ENCODE data around the gene MYLK2. TPM values are rescaled to one million over a fixed set of nuclear protein-coding genes. Genes with fewer than 3 reads are reported as not detected.
A peak's percentile ranks its signal among the peaks of the same experiment; 100 is the strongest.

The MYLK2 gene
- total RNA-seq, 1 donor from 2014 or later: 0.49 TPM

DNA sequence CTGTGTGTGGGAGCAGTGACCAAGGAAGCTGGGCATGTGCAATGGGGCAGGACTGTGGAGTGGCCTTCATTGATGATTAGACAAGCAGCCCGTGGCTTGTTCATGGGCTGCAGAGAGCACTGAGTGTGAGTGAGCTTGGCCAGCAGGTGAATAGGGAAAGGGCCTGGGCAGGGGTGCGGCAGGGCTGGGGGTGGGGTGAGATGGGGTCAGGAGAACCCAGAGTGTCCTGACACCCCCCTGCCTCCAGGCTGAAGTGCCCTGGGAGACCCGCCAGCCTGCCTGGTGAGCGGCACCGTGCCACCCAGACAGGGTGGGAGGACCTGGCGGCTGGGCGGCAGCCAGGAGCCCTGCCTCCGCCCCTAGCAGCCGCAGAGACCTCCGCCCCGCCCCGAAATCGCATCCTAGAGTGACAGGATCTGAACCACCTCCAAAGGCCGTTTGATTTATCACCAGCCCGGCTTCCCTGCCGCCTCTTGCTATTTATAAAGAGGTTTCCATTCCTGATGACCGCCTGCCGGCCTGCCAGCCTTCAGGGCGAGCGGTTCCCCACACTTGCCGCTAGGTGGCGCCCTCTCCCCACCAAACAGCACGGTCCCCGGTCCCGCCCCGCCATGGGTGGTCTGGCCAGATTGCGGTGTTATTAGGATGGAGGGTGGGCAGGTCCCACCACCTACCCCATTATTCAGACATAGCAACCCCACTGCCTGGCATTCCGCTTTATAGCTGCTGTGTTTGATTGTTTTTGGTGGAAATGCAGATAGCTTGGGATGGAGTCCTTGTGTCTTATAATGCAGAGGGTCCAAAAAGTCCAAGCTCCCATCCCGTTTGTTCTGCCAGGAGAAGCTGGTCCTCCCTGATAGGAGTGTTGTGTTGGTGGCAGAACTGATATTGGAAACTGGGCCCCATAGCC is 3.5 kb downstream of the MYLK2 start:
- DNase-seq (ENCODE audit: low spot score in 2 of 2, unreplicated experiment in 2 of 2): peak; percentile 81 to 95
- H3K4me1 Mint-ChIP-seq: peaks cover 6% of the 10 kb centered on the region
- no peaks in the 10 kb centered on the region for H3K36me3 Mint-ChIP-seq
- H3K9me3 Mint-ChIP-seq: no peaks in the 10 kb centered on the region
- no peak overlapping the region for H3K4me3 Mint-ChIP-seq
- no peaks in the 10 kb centered on the region for H3K27me3 Mint-ChIP-seq (ENCODE audit: low read depth)
- TF ChIP-seq, protein P1, sequence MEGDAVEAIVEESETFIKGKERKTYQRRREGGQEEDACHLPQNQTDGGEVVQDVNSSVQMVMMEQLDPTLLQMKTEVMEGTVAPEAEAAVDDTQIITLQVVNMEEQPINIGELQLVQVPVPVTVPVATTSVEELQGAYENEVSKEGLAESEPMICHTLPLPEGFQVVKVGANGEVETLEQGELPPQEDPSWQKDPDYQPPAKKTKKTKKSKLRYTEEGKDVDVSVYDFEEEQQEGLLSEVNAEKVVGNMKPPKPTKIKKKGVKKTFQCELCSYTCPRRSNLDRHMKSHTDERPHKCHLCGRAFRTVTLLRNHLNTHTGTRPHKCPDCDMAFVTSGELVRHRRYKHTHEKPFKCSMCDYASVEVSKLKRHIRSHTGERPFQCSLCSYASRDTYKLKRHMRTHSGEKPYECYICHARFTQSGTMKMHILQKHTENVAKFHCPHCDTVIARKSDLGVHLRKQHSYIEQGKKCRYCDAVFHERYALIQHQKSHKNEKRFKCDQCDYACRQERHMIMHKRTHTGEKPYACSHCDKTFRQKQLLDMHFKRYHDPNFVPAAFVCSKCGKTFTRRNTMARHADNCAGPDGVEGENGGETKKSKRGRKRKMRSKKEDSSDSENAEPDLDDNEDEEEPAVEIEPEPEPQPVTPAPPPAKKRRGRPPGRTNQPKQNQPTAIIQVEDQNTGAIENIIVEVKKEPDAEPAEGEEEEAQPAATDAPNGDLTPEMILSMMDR (IDR thresholded peaks at IDR 0.05; ENCODE audit: unreplicated experiment): peak; percentile 100
- H3K27ac Mint-ChIP-seq: no peak overlapping the region

DNA sequence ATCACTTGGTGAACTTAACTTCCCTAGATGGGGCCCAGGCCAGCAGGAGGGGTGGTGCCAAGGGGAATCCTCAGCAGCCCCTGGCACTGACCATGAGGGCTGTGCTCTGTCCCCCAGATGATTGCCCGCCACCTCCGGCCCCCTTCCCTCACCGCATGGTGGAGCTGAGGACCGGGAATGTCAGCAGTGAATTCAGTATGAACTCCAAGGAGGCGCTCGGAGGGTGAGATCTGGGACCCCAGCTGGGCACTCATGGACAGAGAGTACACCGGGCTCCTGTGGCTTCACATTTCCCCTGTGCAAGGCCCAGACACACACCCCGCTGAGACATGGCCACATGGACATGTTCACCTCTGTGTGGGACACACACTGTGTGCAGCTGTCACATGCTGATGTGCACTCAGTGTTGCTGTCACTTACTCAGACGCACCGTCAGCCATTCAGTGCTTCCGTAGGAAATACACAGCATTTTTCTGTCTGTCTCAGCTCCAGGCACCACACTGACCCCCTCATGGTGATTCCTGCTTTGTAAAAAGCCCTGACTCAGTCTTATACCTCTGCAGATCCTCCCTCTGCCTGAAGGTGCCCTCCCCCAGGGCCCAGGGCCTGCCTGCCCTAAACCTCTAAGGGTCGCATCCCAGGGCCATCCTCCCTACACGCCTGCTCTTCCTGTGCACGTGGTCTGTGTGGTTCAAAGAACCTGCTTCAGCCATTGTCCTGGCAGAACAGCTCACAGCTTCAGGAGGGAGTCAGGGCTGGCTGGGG is 4.4 kb downstream of the MYLK2 start:
- Mint-ChIP-seq H3K9me3 (no peaks in the 10 kb centered on the region), H3K4me1 (peaks cover 6% of the 10 kb centered on the region), H3K36me3 (no peaks in the 10 kb centered on the region), H3K4me3 (no peak overlapping the region), H3K27ac (no peak overlapping the region), H3K27me3 (ENCODE audit: low read depth) (no peaks in the 10 kb centered on the region)
- DNase-seq (ENCODE audit: low spot score in 2 of 2, unreplicated experiment in 2 of 2): no peak
- TF ChIP-seq, protein P1 (IDR thresholded peaks at IDR 0.05; ENCODE audit: unreplicated experiment): no peak

GRCh38 chr20:31824125-31824485 is 4.9 kb downstream of the MYLK2 start:
- Mint-ChIP-seq H3K4me3 (no peak overlapping the region), H3K36me3 (no peaks in the 10 kb centered on the region), H3K4me1 (peaks cover 6% of the 10 kb centered on the region), H3K27ac (no peak overlapping the region), H3K27me3 (ENCODE audit: low read depth) (no peaks in the 10 kb centered on the region), H3K9me3 (no peaks in the 10 kb centered on the region)
- no peak for DNase-seq (ENCODE audit: low spot score in 2 of 2, unreplicated experiment in 2 of 2)
- TF ChIP-seq, protein P1 (IDR thresholded peaks at IDR 0.05; ENCODE audit: unreplicated experiment): no peak

- no peak overlapping the region for H3K4me3 Mint-ChIP-seq
- no peak for DNase-seq (ENCODE audit: low spot score in 2 of 2, unreplicated experiment in 2 of 2)
- H3K36me3 Mint-ChIP-seq: no peaks in the 10 kb centered on the region
- H3K4me1 Mint-ChIP-seq: peaks cover 6% of the 10 kb centered on the region
- TF ChIP-seq, protein P1 (IDR thresholded peaks at IDR 0.05; ENCODE audit: unreplicated experiment): no peak
- no peak overlapping the region for H3K27ac Mint-ChIP-seq
- H3K27me3 Mint-ChIP-seq (ENCODE audit: low read depth): no peaks in the 10 kb centered on the region
- no peaks in the 10 kb centered on the region for H3K9me3 Mint-ChIP-seq
These were observed 5.6 kb downstream of the MYLK2 start for GRCh38 chr20:31824554-31825313.

- Mint-ChIP-seq H3K4me3 (no peak overlapping the region), H3K4me1 (peaks cover 6% of the 10 kb centered on the region), H3K27me3 (ENCODE audit: low read depth) (no peaks in the 10 kb centered on the region), H3K27ac (no peak overlapping the region), H3K36me3 (no peaks in the 10 kb centered on the region), H3K9me3 (no peaks in the 10 kb centered on the region)
- DNase-seq (ENCODE audit: low spot score in 2 of 2, unreplicated experiment in 2 of 2): no peak
- TF ChIP-seq, protein P1 (IDR thresholded peaks at IDR 0.05; ENCODE audit: unreplicated experiment): no peak
These were observed 6.9 kb downstream of the MYLK2 start for GRCh38 chr20:31826074-31826473.

All from mesothelial cell of epicardium (in vitro differentiated cells).